Retina (tissue), 1 donor: ENCODE measurements around the gene ATP2C2.
"Not testable (repeated sequence)": the region's sequence is repeated elsewhere in the genome, so short reads cannot be mapped to it uniquely, and the experiment has no call there.

ENCODE experiments used
- DNase-seq: peaks from one replicate; pipeline ENCODE4 v3.0.0-alpha.2; 2016

ATP2C2 gene

GRCh38 chr16:84368308-84368996 lies at the start of gene ATP2C2:
TSS of gene ATP2C2 (plus strand) at chr16:84368538. CDS start at chr16:84368616, 78 bp downstream.
- DNase-seq = peak; percentile 57

DNA sequence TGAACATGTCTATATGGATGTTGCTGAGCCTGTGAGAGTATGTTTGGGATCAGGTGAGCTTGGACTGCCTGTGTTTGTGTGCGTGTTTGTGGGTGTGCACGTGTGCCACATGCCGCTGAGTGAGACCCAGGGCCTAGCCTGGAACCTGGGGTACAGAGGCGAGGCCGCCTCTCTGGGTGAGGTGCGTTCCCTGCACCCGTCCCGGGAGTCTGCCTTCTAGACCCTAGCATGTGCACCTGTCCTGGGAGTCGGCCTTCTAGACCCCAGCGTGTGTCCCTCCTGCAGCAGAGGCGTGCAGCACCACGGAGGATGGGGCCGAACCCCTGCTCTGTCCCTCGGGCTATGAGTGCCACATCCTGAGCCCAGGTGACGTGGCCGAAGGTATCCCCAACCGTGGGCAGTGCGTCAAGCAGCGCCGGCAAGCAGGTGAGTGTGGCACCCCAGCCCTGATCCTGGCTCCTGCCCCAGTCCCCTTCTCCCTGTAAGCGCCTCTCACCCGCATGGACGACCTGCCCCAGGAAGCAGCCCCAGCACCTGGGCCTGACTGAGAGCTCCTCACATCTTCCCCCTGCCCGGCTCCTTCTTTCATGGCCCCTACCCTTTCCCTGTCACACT lies 49.1 kb upstream of the ATP2C2 start:
- DNase-seq = no peak

DNA sequence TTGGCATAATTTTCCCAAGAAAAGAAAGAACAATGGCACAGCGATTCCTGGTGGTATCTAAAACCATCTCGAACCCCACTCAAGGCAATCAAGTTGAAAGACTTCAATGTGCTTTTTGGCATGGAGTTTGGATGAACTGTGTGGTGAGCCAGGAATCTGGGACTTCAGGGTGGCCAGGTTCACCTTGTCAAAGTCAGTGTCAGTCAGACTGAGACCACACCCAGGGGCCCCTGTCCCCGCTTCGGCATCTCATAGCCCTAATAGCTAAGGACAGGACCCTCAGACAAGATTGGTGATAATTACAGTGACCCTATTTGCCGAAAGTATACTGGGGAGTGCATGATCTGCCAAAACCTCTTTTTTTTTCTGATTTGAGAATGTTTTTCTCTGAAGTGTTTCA lies 47.8 kb upstream of the ATP2C2 start:
- no peak for DNase-seq

- no peak for DNase-seq
Measured at GRCh38 chr16:84321932-84322331, 46.4 kb upstream of the ATP2C2 start.

- no peak for DNase-seq
Measured at GRCh38 chr16:84322749-84323148, 45.6 kb upstream of the ATP2C2 start.

- DNase-seq = no peak
Measured at GRCh38 chr16:84323606-84324005, 44.7 kb upstream of the ATP2C2 start.

DNA sequence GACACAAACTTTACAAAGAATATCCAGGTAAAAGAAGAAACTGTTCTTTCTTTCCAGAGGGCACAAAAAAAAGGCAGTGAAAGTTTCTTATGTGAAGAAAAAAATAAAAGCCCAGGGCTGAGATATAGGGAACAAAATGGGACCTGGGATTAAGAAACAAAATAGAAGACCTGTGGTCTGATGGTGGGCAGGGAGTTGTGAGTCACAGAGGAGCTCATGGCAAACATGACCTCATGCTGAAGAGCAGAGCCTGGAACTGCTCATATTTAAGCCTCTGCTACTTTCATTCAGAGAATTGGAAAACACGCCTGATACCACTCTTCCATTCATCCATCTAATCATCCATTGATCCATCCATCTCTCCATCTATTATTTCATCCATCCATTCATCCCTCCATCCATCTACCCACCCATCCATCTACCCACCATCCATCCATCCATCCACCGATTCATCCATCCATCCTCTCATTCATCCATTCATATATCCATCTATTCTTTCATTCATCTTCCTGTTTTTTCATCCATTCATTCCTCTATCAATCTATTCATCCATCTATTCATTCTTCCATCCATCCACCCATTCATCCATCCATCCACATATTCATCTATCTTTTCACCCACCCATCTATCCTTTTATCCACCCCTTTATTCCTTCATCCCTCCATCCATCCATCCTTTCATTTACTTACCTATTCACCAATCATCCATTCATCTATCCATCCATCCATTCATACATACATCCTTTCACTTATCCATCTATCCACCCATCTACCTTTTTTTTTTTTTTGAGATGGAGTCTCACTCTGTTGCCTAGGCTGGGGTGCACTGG lies 43.7 kb upstream of the ATP2C2 start:
- DNase-seq = no peak

GRCh38 chr16:84326545-84326944 lies 41.8 kb upstream of the ATP2C2 start:
- DNase-seq = no peak

- DNase-seq = no peak
Measured at GRCh38 chr16:84327926-84328505, 40.3 kb upstream of the ATP2C2 start.

DNA sequence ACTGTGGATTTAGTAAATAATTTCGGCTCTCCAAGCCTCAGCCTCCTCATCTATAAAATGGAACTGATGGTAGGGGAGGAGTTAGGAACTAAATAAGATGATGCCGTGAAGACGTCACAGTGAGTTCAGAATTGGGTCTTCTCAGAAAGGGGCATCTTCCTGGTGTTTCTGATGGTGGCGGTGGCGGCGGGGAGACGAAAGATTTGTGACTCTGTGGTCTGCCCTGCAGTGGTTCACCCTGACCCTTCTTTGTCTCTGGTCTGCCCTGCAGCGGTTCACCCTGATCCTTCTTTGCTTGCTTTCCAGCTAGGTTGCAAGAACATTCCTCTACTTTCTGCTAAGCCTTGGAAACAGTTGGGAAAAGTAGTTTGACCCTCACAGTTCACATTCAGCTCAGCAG lies 39.3 kb upstream of the ATP2C2 start:
- DNase-seq = no peak

DNA sequence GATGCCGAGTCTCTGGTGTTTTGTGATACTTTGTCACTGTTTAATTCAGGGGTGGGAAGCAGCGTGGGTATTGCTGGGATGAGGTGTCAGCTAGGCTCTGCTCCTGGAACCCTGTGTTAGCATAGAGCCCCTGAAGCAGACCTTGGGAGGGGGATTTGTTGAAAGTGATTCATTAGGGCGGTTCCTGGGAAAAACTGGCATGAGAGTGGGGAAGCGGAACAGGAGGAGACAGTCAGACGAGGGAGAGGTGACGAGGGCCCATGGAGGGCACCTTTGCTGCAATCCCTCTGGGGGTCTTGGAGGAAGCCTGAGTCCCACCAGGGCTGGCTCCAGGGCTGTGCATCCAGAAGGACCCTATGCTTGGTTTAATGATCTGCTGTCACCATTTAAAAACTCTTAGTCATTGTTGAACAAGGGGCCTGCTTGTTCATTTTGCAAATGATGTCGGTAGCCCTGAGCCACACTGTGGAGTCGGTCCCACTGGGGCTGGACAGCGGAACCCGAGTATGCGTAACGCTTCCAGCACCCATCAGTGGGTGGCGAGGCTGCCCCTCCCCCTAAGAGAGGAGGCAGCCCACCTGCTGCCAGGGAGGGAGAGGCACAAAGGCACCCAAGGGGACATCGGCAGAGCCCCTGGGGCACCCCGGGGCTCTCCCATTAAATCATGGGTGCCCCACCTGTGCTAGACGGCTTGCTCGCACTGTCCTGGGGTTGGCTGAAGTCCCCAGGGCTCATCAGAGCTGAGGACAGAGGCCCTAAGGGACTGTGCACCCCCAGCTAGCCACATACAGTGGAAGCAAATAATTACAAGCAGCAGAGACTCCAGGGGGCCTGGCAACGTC lies 38.3 kb upstream of the ATP2C2 start:
- DNase-seq = no peak

- DNase-seq = no peak
Measured at GRCh38 chr16:84330685-84331050, 37.7 kb upstream of the ATP2C2 start.

DNA sequence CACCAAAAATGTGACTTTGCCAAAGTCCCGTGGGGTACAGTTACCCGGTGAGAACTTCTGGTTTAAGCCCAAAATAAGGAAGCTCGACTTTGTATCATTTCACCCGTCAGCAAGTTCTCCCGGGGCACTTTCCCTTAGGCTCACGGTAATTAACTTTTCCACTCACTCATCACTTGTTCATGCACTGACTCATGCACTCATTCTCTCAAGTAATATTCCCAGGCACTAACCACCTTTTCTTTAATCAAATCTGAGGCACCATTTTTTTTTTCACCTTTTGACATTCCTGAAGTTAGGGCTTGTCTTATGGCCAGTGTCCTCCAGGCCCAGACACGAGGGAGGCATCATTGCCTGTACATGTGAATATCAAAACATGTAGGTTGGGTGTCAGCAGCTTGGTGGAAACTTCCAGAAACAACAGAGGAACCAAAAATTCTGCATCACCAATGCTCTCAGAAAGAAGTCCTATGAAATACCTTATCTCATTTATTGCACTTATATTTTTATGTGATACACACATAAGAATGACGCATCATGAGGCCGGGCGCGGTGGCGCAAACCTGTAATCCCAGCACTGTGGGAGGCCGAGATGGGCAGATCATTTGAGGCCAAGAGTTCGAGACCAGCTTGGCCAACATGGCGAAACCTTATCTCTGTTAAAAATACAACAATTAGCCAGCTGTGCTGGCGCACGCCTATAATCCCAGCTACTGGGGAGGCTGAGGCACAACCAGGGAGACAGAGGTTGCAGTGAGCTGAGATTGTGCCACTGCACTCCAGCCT lies 36.1 kb upstream of the ATP2C2 start:
- DNase-seq = no peak

DNA sequence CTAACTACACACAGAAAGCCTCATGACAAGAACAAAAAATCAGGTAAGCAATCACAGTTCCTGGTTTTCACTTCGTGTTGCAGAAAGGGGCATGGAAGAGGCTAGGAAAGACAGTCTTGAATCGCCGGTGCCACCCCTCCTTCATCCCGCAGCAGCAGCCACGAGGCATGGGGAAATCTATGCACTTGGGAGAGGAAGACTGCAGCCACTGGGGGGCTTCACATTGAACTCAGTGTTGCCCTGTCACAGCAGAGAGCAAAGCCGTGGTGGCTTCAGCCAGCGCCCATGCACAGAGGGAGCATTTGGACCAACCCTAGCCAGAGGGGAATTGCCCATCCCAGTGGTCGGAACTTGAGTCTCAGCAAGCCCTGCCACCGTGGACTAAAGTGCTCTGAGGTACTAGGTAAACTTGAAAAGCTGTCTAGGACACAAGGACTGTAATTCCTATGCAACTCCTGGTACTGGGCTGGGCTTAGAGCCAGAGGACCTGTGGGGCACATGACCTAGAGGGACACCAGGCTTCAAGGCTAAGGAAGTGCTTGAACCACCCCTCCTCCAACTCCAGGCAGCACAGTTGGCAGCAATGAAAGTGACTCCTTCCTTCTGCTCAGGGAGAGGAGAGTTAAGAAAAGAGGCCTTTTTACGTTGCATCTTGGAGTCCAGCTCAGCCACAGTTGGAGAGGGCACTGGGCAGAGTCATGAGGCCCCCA lies 35.2 kb upstream of the ATP2C2 start:
- no peak for DNase-seq

DNA sequence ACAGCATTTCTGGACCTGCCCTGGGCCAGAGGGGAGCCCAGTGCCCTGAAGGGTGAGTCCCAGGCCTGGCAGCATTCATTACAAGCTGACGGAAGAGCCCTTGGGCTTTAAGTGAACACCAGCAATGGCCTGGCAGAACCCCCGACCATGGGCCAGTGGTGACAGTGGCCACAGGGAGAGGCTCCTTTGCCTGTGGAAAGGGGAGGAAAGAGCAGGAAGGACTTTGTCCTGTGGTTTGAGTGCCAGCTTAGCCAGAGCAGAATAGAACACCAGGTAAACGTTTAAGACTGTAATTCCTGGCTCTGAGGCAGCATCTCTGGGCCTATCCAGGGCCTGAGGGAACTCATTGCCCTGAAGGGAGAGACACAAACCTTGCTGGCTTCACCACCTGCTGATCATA lies 34.3 kb upstream of the ATP2C2 start:
- no peak for DNase-seq

- no peak for DNase-seq
Measured at GRCh38 chr16:84334482-84334881, 33.9 kb upstream of the ATP2C2 start.

- not testable (repeated sequence) for DNase-seq
Measured at GRCh38 chr16:84337236-84337635, 31.1 kb upstream of the ATP2C2 start.

- DNase-seq = no peak
Measured at GRCh38 chr16:84339311-84339710, 29.0 kb upstream of the ATP2C2 start.

- DNase-seq = no peak
Measured at GRCh38 chr16:84339766-84340165, 28.6 kb upstream of the ATP2C2 start.

- DNase-seq = no peak
Measured at GRCh38 chr16:84340325-84341040, 27.9 kb upstream of the ATP2C2 start.
